HG03432 (cell line): Measurements from ENCODE around the gene TTC22.

ENCODE experiments used
- ATAC-seq: cut with Tn5 transposase; IDR thresholded peaks from one replicate; pipeline ENCODE4 v1.9.1; 2021; ENCODE audit warnings: mild to moderate bottlenecking, moderate library complexity; ENCODE audit not compliant: unreplicated experiment

Gene TTC22

DNA sequence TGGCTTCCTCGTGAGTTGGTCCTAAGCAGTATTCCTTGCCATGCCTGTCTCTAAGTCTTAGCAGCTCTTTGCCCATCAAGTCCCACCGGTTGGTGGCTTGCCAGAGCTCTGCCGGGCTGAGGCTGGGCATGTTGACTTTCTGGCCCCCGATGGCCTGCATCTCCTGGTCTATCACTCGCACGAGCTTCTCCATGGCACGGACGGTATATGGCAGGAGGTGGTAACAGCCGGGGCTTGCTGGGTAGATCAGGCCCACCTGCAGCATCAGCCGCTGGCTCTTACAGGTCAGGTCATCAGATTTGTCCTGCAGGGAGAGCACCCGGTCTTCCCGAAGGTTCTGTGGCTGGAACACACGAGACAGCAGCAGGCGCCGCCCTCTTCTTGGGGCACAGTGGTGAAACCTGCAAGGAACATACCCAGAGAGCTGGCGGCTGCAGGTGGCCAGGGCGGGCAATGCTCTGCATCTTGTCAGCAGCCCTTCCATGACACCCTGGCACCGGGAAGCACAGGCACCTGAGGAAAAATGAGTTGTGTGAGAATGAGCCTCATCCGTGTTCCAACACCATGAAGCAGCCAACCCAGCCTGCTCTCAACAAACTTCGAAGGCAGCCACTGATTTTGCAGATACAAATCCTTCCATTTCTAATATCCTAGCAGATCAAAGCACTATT lies 42.3 kb downstream of the TTC22 start:
- ATAC-seq: no peak

DNA sequence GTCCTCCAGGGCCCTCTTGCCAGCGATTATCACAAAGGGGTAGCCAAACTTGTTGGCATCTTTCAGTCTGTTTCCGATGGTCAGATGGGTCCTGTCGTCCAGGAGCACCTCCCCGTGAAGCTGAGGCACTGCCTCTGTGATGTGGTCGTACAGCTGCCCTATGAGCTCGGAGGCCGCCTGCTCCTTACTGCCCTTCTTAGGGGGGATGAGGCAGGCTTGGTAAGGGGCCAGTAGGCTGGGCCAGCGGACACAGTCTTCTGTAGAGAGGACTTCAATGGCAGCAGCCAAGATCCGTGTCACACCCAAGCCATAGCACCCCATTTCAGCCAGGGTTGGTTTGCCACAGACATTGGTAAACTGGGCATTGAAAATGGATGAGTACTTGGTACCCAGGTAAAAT lies 43.3 kb downstream of the TTC22 start:
- no peak for ATAC-seq

- no peak for ATAC-seq
These were observed 46.4 kb downstream of the TTC22 start for GRCh38 chr1:54754486-54755285.

- ATAC-seq: no peak
These were observed 47.1 kb downstream of the TTC22 start for GRCh38 chr1:54754045-54754444.

DNA sequence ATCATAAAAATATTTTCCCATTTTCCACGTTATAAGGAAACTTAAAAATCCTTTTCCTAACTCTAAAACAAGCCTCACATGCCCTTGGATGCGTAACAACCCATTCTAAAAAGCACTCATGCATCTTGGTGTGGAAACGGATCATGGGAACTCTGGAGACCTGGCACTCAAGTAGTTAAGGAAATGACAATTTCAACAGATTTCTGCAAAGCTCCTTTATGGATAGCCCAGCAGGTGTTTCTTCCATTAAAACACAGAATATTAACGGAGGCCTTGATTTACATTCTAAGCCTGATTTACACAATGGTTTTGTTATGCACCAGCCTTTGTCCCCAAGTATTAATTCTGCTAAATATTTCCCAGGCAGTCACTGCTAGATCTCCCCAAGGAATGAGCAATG lies 49.7 kb downstream of the TTC22 start:
- ATAC-seq: no peak

DNA sequence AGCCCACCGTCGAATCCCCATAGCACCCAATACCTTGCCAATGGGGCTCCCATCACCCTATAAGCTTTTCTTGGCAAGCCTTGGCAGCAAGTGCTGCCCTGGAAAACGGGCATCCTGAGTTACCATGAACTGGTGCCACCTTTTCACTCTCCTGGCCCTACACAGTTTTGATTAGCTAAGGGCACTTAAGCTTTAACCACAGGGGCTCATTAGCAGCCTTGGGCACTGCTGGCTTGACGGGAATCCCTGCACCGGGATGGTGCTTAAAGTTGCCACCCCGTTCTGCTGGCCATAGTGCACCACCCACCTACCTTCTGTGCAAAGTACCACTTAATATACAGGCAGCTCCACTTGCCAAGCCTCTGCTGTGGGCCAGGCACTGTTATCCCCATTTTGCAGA lies 50.5 kb downstream of the TTC22 start:
- ATAC-seq: no peak

DNA sequence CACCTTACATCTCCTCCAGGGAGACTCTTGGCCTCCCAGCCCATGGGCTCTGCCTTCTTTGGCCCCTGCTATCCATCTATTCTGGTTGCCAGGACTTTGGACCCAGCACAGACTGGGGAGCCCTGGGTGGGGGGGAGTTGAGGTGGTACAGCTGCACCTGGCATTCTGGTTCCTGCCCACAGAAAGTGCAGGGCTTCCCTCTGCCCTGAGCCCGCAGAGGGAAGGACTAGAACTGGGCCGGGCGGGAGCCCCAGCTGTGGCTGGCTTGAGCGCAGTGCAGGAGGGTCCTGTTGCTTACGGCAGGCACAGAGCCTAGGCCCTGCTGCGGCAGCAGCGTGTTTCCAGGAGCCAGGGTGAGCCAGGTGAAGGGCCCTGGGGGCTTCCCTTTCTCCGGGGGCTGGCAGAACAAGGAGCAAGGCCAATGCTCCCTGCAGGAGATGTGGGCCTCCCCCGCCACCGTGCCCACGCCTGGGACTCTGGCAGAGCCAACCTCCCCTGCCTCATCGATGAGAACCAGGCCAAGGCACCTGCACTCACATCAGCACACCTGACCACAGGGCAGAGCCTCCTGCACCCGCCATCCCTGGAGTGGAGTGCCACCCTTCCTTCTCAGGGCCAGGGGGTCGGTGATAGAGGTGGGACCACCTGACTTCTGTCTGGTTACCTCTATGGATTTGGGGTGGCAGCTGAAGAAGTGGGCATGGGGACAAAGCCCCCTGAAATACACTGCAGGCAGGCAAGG lies 52.9 kb downstream of the TTC22 start:
- ATAC-seq: no peak

DNA sequence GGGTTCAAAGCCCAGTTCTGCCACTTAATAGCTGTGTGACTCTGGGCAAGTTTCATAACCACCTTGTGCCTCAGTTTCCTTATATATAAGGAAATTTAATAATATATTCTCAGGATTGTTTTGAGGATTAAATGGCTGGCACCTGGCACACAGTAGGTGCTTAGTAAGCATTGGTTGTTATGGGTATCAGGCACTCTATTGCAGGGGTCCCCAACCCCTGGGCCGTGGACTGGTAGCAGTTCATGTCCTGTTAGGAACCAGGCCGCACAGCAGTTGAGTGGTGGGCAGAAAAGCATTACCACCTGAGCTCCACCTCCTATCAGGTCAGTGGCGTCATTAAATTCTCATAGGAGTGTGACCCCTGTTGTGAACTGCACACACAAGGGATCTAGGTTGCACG lies 55.3 kb downstream of the TTC22 start:
- ATAC-seq: no peak

- ATAC-seq: no peak
These were observed 55.8 kb downstream of the TTC22 start for GRCh38 chr1:54745274-54745673.

DNA sequence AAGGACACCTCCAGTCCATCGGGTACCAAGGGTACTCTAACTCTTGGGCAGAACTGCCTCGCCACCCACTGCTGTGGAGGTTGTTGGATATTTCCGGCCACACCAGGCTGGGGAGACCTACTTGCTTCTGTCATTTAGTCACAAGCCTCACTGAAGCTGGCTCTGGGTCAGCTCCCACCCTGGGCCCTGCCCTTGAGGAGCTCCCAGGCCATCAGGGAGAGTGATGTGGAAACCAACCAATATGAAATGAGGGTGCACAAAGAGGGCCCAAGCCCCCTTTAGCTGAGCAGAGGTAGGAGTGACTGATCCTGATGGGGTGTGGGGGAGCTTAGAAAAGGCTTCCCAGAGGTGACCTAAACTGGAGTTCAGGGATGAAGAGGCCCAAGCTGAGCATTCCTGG lies 56.4 kb downstream of the TTC22 start:
- ATAC-seq: no peak

- ATAC-seq: no peak
These were observed 57.5 kb downstream of the TTC22 start for GRCh38 chr1:54743416-54744226.

DNA sequence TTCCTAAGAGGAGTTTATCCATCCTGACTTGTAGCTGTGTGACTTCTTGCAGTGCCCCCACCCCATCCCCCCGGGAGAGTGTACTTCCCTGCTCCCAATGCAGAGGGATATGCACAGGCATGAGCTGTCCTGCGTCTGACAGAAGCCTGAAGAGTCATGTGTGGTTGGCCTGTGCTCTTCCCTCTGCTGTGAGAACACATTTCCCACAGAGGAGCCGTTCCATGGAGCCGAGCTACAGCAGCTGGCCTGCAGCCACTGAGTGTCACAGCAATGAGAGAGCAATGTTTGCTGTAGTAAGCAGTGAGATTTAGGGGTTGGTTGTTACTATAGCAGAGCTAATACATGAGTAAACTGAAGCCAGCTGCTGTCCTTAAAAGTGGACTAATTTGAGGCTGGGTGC lies 58.8 kb downstream of the TTC22 start:
- no peak for ATAC-seq

- no peak for ATAC-seq
These were observed 59.6 kb downstream of the TTC22 start for GRCh38 chr1:54741531-54741930.

DNA sequence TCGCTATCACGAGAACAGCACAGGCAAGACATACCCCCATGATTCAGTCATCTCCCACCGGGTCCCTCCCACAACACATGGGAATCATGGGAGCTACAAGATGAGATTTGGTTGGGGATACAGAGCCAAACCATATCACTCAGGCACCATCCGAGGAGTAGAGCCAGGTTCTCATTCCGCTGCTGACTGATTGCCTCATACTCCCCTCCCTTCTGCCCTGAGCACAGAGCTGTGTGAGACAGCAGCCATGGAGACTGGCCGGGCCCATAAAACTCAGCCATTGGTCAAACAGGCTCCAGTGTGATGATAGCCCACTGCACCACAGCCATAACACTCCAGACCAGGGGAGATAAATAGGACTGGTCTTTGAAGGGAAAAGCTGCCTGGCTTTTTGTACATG lies 62.9 kb downstream of the TTC22 start:
- no peak for ATAC-seq

DNA sequence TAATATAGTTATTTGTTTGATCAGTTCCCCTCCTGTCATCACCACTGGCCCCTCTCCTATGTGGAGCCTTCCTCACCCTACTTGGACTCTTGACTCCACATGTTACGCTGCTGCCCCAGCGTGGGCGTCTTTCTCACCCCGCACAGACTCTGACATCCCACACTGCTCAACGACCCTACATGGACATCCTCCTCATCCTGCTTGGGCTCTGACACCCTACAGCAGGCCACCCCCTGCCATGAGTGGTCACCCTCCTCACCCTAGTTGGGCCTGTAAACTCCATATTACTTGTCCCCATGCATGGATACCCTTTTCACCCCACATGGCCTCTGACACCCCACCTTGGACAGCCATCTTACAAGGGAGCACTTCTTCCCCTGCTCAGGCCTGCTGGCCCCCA lies 64.4 kb downstream of the TTC22 start:
- ATAC-seq: no peak
